HCT116 (cell line): Measurements from ENCODE around the gene USP43. TPM values are rescaled to one million over a fixed set of nuclear protein-coding genes. Genes with fewer than 3 reads are reported as not detected.

Experiments
- ATAC-seq: fragments of 200-7000 bp; cut with Tn5 transposase; 2 replicates; pipeline ENCODE4 v1.9.1; 2020; ENCODE audit warnings: mild to moderate bottlenecking, moderate library complexity
- BruUV-seq: library from RNA; stranded (reverse); fragments of 400-500 nt; replicated peaks from 2 replicates; lab custom pipeline; 2021; lab: Mats Ljungman, UMichigan
- CTCF ChIA-PET: fragments of 300-600 bp; sonication (Branson Sonifier 250); formaldehyde crosslinking; loops from one replicate; lab custom pipeline; 2021; ENCODE audit warnings: antibody characterized with exemption; lab: Charles Lee
- POLR2A ChIA-PET: fragments of 300-600, 350-600 bp; sonication (Branson Sonifier 250); formaldehyde crosslinking; loops from one replicate; lab custom pipeline; 2021; ENCODE audit warnings: antibody characterized with exemption; lab: Charles Lee
- RAD21 ChIA-PET, 2 experiments: fragments of 300-600 bp; sonication (Branson Sonifier 250); formaldehyde crosslinking; loops; one replicate each; lab custom pipeline; 2023; ENCODE audit warnings: low total read pairs in 2 of 2; ENCODE audit not compliant: uncharacterized antibody in 2 of 2, unreplicated experiment in 2 of 2, low non-redundant PET in 1 of 2; lab: Charles Lee
- DNase-seq: peaks from one replicate; pipeline ENCODE4 v3.0.0-alpha.2; 2010; ENCODE audit warnings: low read depth, low spot score
- H2AFZ ChIP-seq: fragments of 200-600 bp; shearing (Covaris generic), sonication (generic); 2 replicates; pipeline ENCODE4 v1.6.1; 2017; ENCODE audit warnings: low read depth, mixed run types, mixed read lengths, antibody characterized with exemption, low read length; ENCODE audit not compliant: poor library complexity, severe bottlenecking
- H3K27ac ChIP-seq: 2 replicates; pipeline ENCODE4 v1.5.1; 2012; ENCODE audit warnings: low read depth, low read length
- H3K27me3 ChIP-seq: fragments of 200-600 bp; sonication (generic); 2 replicates; pipeline ENCODE4 v1.6.1; 2016; ENCODE audit warnings: mixed run types, low read length, mixed read lengths; ENCODE audit not compliant: insufficient read depth
- H3K36me3 ChIP-seq, 2 experiments: fragments of 200-500 bp in 1 of 2; fragments of 200-600 bp in 1 of 2; sonication (Bioruptor generic) in 1 of 2; sonication (generic) in 1 of 2; 2 replicates each; pipeline versions ENCODE4 v1.5.1 to v1.6.1; 2014 to 2016; ENCODE audit warnings: low read length in 2 of 2, inconsistent platforms in 1 of 2, mixed read lengths in 1 of 2, mixed run types in 1 of 2; ENCODE audit not compliant: insufficient read depth in 2 of 2, control insufficient read depth in 1 of 2
- H3K4me1 ChIP-seq, 2 experiments: fragments of 200-600 bp in 1 of 2; sonication (generic) in 1 of 2; 2 replicates each; pipeline versions ENCODE4 v1.5.1 to v1.6.1; 2012 to 2017; ENCODE audit warnings: low read length in 2 of 2, inconsistent platforms in 1 of 2, mild to moderate bottlenecking in 1 of 2, mixed read lengths in 1 of 2, mixed run types in 1 of 2, moderate library complexity in 1 of 2; ENCODE audit not compliant: insufficient read depth in 2 of 2, control insufficient read depth in 1 of 2
- H3K4me2 ChIP-seq: fragments of 200-600 bp; sonication (generic); 2 replicates; pipeline ENCODE4 v1.6.1; 2017; ENCODE audit warnings: mixed run types, low read length, mixed read lengths
- H3K4me3 ChIP-seq, 2 experiments: fragments of 200-600 bp in 1 of 2; sonication (generic) in 1 of 2; replicated peaks in 1 of 2; 2 replicates each; pipeline ENCODE4 v1.5.1; 2011 to 2016; ENCODE audit warnings: low read length in 2 of 2, control low read depth in 1 of 2, low read depth in 1 of 2, mild to moderate bottlenecking in 1 of 2, mixed read lengths in 1 of 2, mixed run types in 1 of 2
- H3K79me2 ChIP-seq: fragments of 200-600 bp; sonication (generic); 2 replicates; pipeline ENCODE4 v1.6.1; 2017; ENCODE audit warnings: mild to moderate bottlenecking, mixed run types, low read length, moderate library complexity, mixed read lengths; ENCODE audit not compliant: insufficient read depth
- H3K9ac ChIP-seq: fragments of 200-600 bp; sonication (generic); 2 replicates; pipeline ENCODE4 v1.6.1; 2016; ENCODE audit warnings: low read length, mixed read lengths
- H3K9me2 ChIP-seq: fragments of 200-600 bp; sonication (generic), shearing (Covaris generic); 2 replicates; pipeline ENCODE4 v1.6.1; 2017; ENCODE audit warnings: mixed run types, mild to moderate bottlenecking, moderate library complexity; ENCODE audit not compliant: insufficient read depth
- H3K9me3 ChIP-seq, 2 experiments: fragments of 200-500 bp in 1 of 2; fragments of 200-600 bp in 1 of 2; sonication (Bioruptor generic) in 1 of 2; sonication (generic) in 1 of 2; 2 replicates each; pipeline ENCODE4 v1.6.1; 2014 to 2017; ENCODE audit warnings: low read length in 2 of 2, mixed read lengths in 2 of 2, inconsistent platforms in 1 of 2, low read depth in 1 of 2, mild to moderate bottlenecking in 1 of 2, mixed run types in 1 of 2, moderate library complexity in 1 of 2; ENCODE audit not compliant: control insufficient read depth in 1 of 2, insufficient read depth in 1 of 2
- H4K20me1 ChIP-seq: fragments of 200-600 bp; sonication (generic), shearing (Covaris generic); 2 replicates; pipeline ENCODE4 v1.6.1; 2017; ENCODE audit warnings: mixed run types, mild to moderate bottlenecking, moderate library complexity; ENCODE audit not compliant: insufficient read depth
- CBX3 ChIP-seq: IDR thresholded peaks from 2 replicates; pipeline ENCODE4 v1.6.1; 2012; ENCODE audit warnings: low read depth
- CTCF ChIP-seq, 3 experiments: fragments of 200-600 bp in 1 of 3; sonication (generic) in 1 of 3; IDR thresholded peaks in 2 of 3; conservative IDR thresholded peaks in 1 of 3; 2 replicates each; pipeline ENCODE4 v1.5.1; 2012 to 2017; ENCODE audit warnings: low read depth in 2 of 3, low read length in 2 of 3, antibody characterized with exemption in 1 of 3, borderline replicate concordance in 1 of 3, control low read depth in 1 of 3, mild to moderate bottlenecking in 1 of 3, mixed read lengths in 1 of 3, mixed run types in 1 of 3, moderate library complexity in 1 of 3; ENCODE audit not compliant: insufficient read depth in 1 of 3
- EGR1 ChIP-seq: IDR thresholded peaks from 2 replicates; pipeline ENCODE4 v1.6.1; 2012; ENCODE audit warnings: low read depth
- FOSL1 ChIP-seq: IDR thresholded peaks from 2 replicates; pipeline ENCODE4 v1.6.1; 2012; ENCODE audit warnings: low read depth
- JUND ChIP-seq: IDR thresholded peaks from 2 replicates; pipeline ENCODE4 v1.6.1; 2012
- MAX ChIP-seq: IDR thresholded peaks from 2 replicates; pipeline ENCODE4 v1.6.1; 2012
- POLR2A ChIP-seq: IDR thresholded peaks from 2 replicates; pipeline ENCODE4 v1.7.0; 2011; ENCODE audit warnings: borderline replicate concordance; ENCODE audit not compliant: insufficient read depth, insufficient read length; ENCODE audit errors: extremely low read depth
- POLR2AphosphoS5 ChIP-seq: IDR thresholded peaks from 2 replicates; pipeline ENCODE4 v1.6.1; 2011; ENCODE audit warnings: mild to moderate bottlenecking, low read depth, low read length, moderate library complexity
- SIN3A ChIP-seq: IDR thresholded peaks from 2 replicates; pipeline ENCODE4 v1.6.1; 2012; ENCODE audit warnings: low read depth
- SP1 ChIP-seq: IDR thresholded peaks from 2 replicates; pipeline ENCODE4 v1.6.1; 2012; ENCODE audit warnings: low read depth
- SRF ChIP-seq: IDR thresholded peaks from 2 replicates; pipeline ENCODE4 v1.6.1; 2012; ENCODE audit warnings: low read depth
- TCF7L2 ChIP-seq: IDR thresholded peaks from 2 replicates; pipeline ENCODE4 v1.7.0; 2011; ENCODE audit warnings: borderline replicate concordance, inconsistent platforms; ENCODE audit not compliant: insufficient read depth, insufficient read length; ENCODE audit errors: extremely low read depth
- YY1 ChIP-seq: IDR thresholded peaks from 2 replicates; pipeline ENCODE4 v1.6.1; 2011; ENCODE audit warnings: low read length, low read depth, moderate library complexity, mild to moderate bottlenecking; ENCODE audit not compliant: insufficient replicate concordance; ENCODE audit errors: extremely low read depth
- intact Hi-C: fragments of 100-400 bp; cut with micrococcal nuclease; formaldehyde crosslinking; loops from 2 replicates; pipeline ENCODE4 v1.10.0; 2022
- total RNA-seq: library from RNA; stranded (reverse); gene quantifications from one replicate; pipeline ENCODE4 v1.2.1, GENCODE V29; 2021; ENCODE audit not compliant: unreplicated experiment

The USP43 gene
- total RNA-seq, 1 experiment from 2014 or later, result 8.0 TPM

- H3K27me3 ChIP-seq, result no peaks in the 10 kb centered on the region
- peak overlapping the region; percentile 47; the same call in 1 of the 2 replicates for H3K27ac ChIP-seq
- H3K4me3 ChIP-seq, result no peak overlapping the region
- ATAC-seq (no peak), DNase-seq (no peak)
- H3K4me2 ChIP-seq, result peak overlapping the region; percentile 55
- peaks cover 0 to 8% of the 10 kb centered on the region in 2 experiments; a peak in 1 of 4 replicates for H3K36me3 ChIP-seq
- CTCF ChIA-PET, result no interaction called here
- intact Hi-C loops, result no loop called here
- no peak overlapping the region for H2AFZ ChIP-seq
- no peaks in the 10 kb centered on the region for H3K9me2 ChIP-seq
- no peaks in the 10 kb centered on the region for H3K79me2 ChIP-seq
- BruUV-seq, result no TSS peak
- RAD21 ChIA-PET, result no interaction called here
- H4K20me1 ChIP-seq, result no peaks in the 10 kb centered on the region
- POLR2A ChIA-PET, result no interaction called here
- no peak for TF ChIP-seq SIN3A
- TF ChIP-seq CTCF (IDR thresholded peaks at IDR 0.05 in 2 of 3, conservative IDR thresholded peaks at IDR 0.05 in 1 of 3; ENCODE audit: borderline replicate concordance in 1 of 3, insufficient read depth in 1 of 3, low read depth in 2 of 3, low read length in 2 of 3), result no peak
- TF ChIP-seq FOSL1, result no peak
- TF ChIP-seq JUND, result no peak
- H3K9ac ChIP-seq, result no peak overlapping the region
- peaks cover 13 to 23% of the 10 kb centered on the region in 2 experiments for H3K4me1 ChIP-seq
- H3K9me3 ChIP-seq, result peaks cover 3 to 15% of the 10 kb centered on the region in 2 experiments; a peak in 2 of 4 replicates
Measured at GRCh38 chr17:9677896-9678295, 32.6 kb downstream of the USP43 start.

GRCh38 chr17:9684955-9685621 is 39.8 kb downstream of the USP43 start:
- ChIA-PET CTCF (interaction anchor here (1.6 kb wide), 1 partner anchor 108 kb away, joined by 4 read pairs; no protein-coding TSS in a partner anchor), RAD21 (no interaction called here), POLR2A (no interaction called here)
- intact Hi-C loops, result no loop called here
- H3K79me2 ChIP-seq, result no peaks in the 10 kb centered on the region
- DNase-seq, result no peak
- no peak overlapping the region for H3K27ac ChIP-seq
- H3K9me2 ChIP-seq, result no peaks in the 10 kb centered on the region
- TF ChIP-seq TCF7L2 (no peak), SP1 (no peak), FOSL1 (no peak), POLR2AphosphoS5 (no peak), SRF (no peak), MAX (no peak), EGR1 (no peak), SIN3A (no peak), CBX3 (no peak), POLR2A (no peak), YY1 (no peak)
- no peak for ATAC-seq
- H2AFZ ChIP-seq, result no peak overlapping the region
- H3K36me3 ChIP-seq, result peaks cover 0 to 6% of the 10 kb centered on the region in 2 experiments; a peak in 1 of 4 replicates
- H3K4me3 ChIP-seq, result no peak overlapping the region
- BruUV-seq, result no TSS peak
- H3K4me2 ChIP-seq, result no peak overlapping the region
- no peak overlapping the region for H3K9ac ChIP-seq
- H4K20me1 ChIP-seq, result no peaks in the 10 kb centered on the region
- no peaks in the 10 kb centered on the region for H3K4me1 ChIP-seq
- H3K9me3 ChIP-seq, result peaks cover 3 to 7% of the 10 kb centered on the region in 2 experiments; a peak in 2 of 4 replicates
- H3K27me3 ChIP-seq, result no peaks in the 10 kb centered on the region
